Peyer's patch (tissue), 4 donors: Measurements from ENCODE around the gene SLC2A4. TPM values are rescaled to one million over a fixed set of nuclear protein-coding genes. Genes with fewer than 3 reads are reported as not detected.

ENCODE experiments used
- small RNA-seq, 2 donors: library from RNA; depleted of rRNA; stranded (forward); fragments of <200 nt; gene quantifications; one replicate each; pipeline ENCODE3, GENCODE V24; 2016
- total RNA-seq, 4 donors: library from RNA; depleted of rRNA; stranded (reverse); fragments of >200 nt; gene quantifications; one replicate each; pipeline ENCODE4 v1.1.0, GENCODE V29; 2016

SLC2A4 gene
- total RNA-seq, 4 donors from 2014 or later, result 1.1 to 7.6 (median 4.8) TPM; not detected in 1

Small RNA genes within 50 kb of the gene (small RNA-seq; reads per million reads assigned to genes)
- gene AC026954.2, result 0 reads per million in 2 donors
- 0 reads per million in 2 donors for gene RF00019

Other genes with a start within 250 kb of the SLC2A4 start
- 10 to 100 TPM in 1 of 4 donors, 1 to 10 TPM in 3; 7.5 to 16.4 (median 8.8) TPM for gene SLC16A13, start 245.7 kb upstream of the SLC2A4 start, total RNA-seq
- gene SLC16A11, start 237.6 kb upstream of the SLC2A4 start, total RNA-seq, result 1 to 10 TPM in 1 of 4 donors, under 1 TPM in 1, not detected in 2; 0.94 to 1.1 TPM
- 1 to 10 TPM; 1.8 to 9.9 (median 5.6) TPM for gene CLEC10A, start 201.5 kb upstream of the SLC2A4 start, total RNA-seq
- not detected for gene ASGR2, start 166.9 kb upstream of the SLC2A4 start, total RNA-seq
- gene ASGR1, start 102.3 kb upstream of the SLC2A4 start, total RNA-seq, result 1 to 10 TPM in 1 of 4 donors, under 1 TPM in 2, not detected in 1; 0.88 to 2.5 (median 0.94) TPM
- 10 to 100 TPM in 2 of 4 donors, 1 to 10 TPM in 2; 2.6 to 15.7 (median 9.4) TPM for gene DLG4, start 61.9 kb upstream of the SLC2A4 start, total RNA-seq
- 1,000 to 10,000 TPM; 1,292 to 4,167 (median 1,553) TPM for gene ACADVL, start 61.8 kb upstream of the SLC2A4 start, total RNA-seq
- gene DVL2, start 47.2 kb upstream of the SLC2A4 start, total RNA-seq, result 10 to 100 TPM; 42.1 to 61.9 (median 50.1) TPM
- 10 to 100 TPM; 22.2 to 38.8 (median 35.1) TPM for gene PHF23, start 42.3 kb upstream of the SLC2A4 start, total RNA-seq
- 100 to 1,000 TPM; 288 to 521 (median 367) TPM for gene GABARAP, start 39.3 kb upstream of the SLC2A4 start, total RNA-seq
- gene CTDNEP1, start 30.0 kb upstream of the SLC2A4 start, total RNA-seq, result 10 to 100 TPM; 55.3 to 86.9 (median 76.4) TPM
- gene ELP5, start 29.5 kb upstream of the SLC2A4 start, total RNA-seq, result 10 to 100 TPM; 15.1 to 75.1 (median 29.0) TPM
- gene CLDN7, start 19.2 kb upstream of the SLC2A4 start, total RNA-seq, result 1,000 to 10,000 TPM in 1 of 4 donors, 100 to 1,000 TPM in 2, 10 to 100 TPM in 1; 80.0 to 1,052 (median 864) TPM
- gene YBX2, start 12.9 kb downstream of the SLC2A4 start, total RNA-seq, result 10 to 100 TPM; 20.7 to 70.0 (median 24.6) TPM
- gene EIF5A, start 25.9 kb downstream of the SLC2A4 start, total RNA-seq, result 100 to 1,000 TPM in 3 of 4 donors, 10 to 100 TPM in 1; 94.4 to 128 (median 120) TPM
- gene GPS2, start 33.6 kb downstream of the SLC2A4 start, total RNA-seq, result 100 to 1,000 TPM in 1 of 4 donors, 10 to 100 TPM in 3; 93.2 to 148 (median 94.2) TPM
- 10 to 100 TPM; 23.3 to 69.0 (median 53.9) TPM for gene NEURL4, start 47.6 kb downstream of the SLC2A4 start, total RNA-seq
- gene ACAP1, start 54.8 kb downstream of the SLC2A4 start, total RNA-seq, result 100 to 1,000 TPM in 1 of 4 donors, 10 to 100 TPM in 3; 15.6 to 696 (median 24.0) TPM
- gene KCTD11, start 70.4 kb downstream of the SLC2A4 start, total RNA-seq, result 1 to 10 TPM; 2.5 to 8.9 (median 7.1) TPM
- gene TMEM95, start 73.4 kb downstream of the SLC2A4 start, total RNA-seq, result not detected
- 10 to 100 TPM; 19.8 to 54.4 (median 44.4) TPM for gene TNK1, start 99.4 kb downstream of the SLC2A4 start, total RNA-seq
- 10 to 100 TPM; 10.7 to 38.8 (median 21.9) TPM for gene PLSCR3, start 112.8 kb downstream of the SLC2A4 start, total RNA-seq
- 100 to 1,000 TPM in 2 of 4 donors, 10 to 100 TPM in 2; 37.1 to 334 (median 126) TPM for gene TMEM256, start 122.4 kb downstream of the SLC2A4 start, total RNA-seq
- gene NLGN2, start 126.1 kb downstream of the SLC2A4 start, total RNA-seq, result 1 to 10 TPM in 3 of 4 donors, under 1 TPM in 1; 0.88 to 9.9 (median 5.8) TPM
- not detected for gene SPEM1, start 138.6 kb downstream of the SLC2A4 start, total RNA-seq
- not detected for gene SPEM2, start 143.9 kb downstream of the SLC2A4 start, total RNA-seq
- not detected for gene SPEM3, start 147.1 kb downstream of the SLC2A4 start, total RNA-seq
- 10 to 100 TPM in 3 of 4 donors, 1 to 10 TPM in 1; 4.1 to 21.7 (median 17.0) TPM for gene TMEM102, start 153.7 kb downstream of the SLC2A4 start, total RNA-seq
- 1 to 10 TPM in 1 of 4 donors, not detected in 3; 1.0 TPM for gene FGF11, start 157.8 kb downstream of the SLC2A4 start, total RNA-seq
- gene CHRNB1, start 163.3 kb downstream of the SLC2A4 start, total RNA-seq, result 1 to 10 TPM; 4.0 to 9.1 (median 5.8) TPM
- gene ZBTB4, start 197.9 kb downstream of the SLC2A4 start, total RNA-seq, result 10 to 100 TPM; 15.1 to 27.3 (median 24.5) TPM
- not detected for gene SLC35G6, start 199.7 kb downstream of the SLC2A4 start, total RNA-seq
- 100 to 1,000 TPM in 3 of 4 donors, 10 to 100 TPM in 1; 94.6 to 204 (median 157) TPM for gene POLR2A, start 202.6 kb downstream of the SLC2A4 start, total RNA-seq